ENCODE results near the gene DOCK2.

- TF ChIP-seq CTCF (IDR thresholded peaks at IDR 0.05) (no peak), EZH2 (IDR thresholded peaks at IDR 0.05; ENCODE audit: borderline replicate concordance, insufficient read depth, low read depth, low read length, poor library complexity, severe bottlenecking) (no peak)
Measured at GRCh38 chr5:169905017-169905416, 267.9 kb downstream of the DOCK2 start.
